Coronary artery (tissue), 2 donors: ENCODE data around the gene TRPC5OS.
A peak's percentile ranks its signal among the peaks of the same experiment; 100 is the strongest.

Experiments
- DNase-seq: peaks from one replicate; pipeline ENCODE4 v3.0.0-alpha.2; 2017; ENCODE audit warnings: low spot score
- H3K27ac ChIP-seq, 2 donors: fragments of 200-600 bp; sonication (generic); one replicate each; pipeline ENCODE4 v1.5.1; 2016 to 2019
- H3K4me3 ChIP-seq: fragments of 200-600 bp; sonication (generic); 2 replicates; pipeline ENCODE4 v1.5.1; 2016; ENCODE audit warnings: mild to moderate bottlenecking, moderate library complexity
- CTCF ChIP-seq: fragments of 200-600 bp; sonication (generic); IDR thresholded peaks from one replicate; pipeline ENCODE4 v1.5.1; 2019; ENCODE audit warnings: antibody characterized with exemption

Gene TRPC5OS

GRCh38 chrX:111869639-111870034, 6.3 kb upstream of the TRPC5OS start:
- no peak overlapping the region for H3K4me3 ChIP-seq
- no peak for DNase-seq
- no peak overlapping the region for H3K27ac ChIP-seq
- TF ChIP-seq CTCF: peak; percentile 30

- Histone ChIP-seq H3K27ac (no peak overlapping the region), H3K4me3 (no peak overlapping the region)
- DNase-seq: no peak
- TF ChIP-seq CTCF: no peak
Observed at GRCh38 chrX:111874241-111874640, 1.7 kb upstream of the TRPC5OS start.

GRCh38 chrX:111876646-111877045, 665 bp downstream of the TRPC5OS start:
- no peak for DNase-seq
- no peak overlapping the region for H3K4me3 ChIP-seq
- TF ChIP-seq CTCF: no peak
- no peak overlapping the region for H3K27ac ChIP-seq

GRCh38 chrX:111877681-111878080, 1.7 kb downstream of the TRPC5OS start:
- no peak overlapping the region for H3K4me3 ChIP-seq
- no peak for DNase-seq
- no peak for TF ChIP-seq CTCF
- H3K27ac ChIP-seq: no peak overlapping the region

GRCh38 chrX:111880735-111881134, 4.8 kb downstream of the TRPC5OS start:
- Histone ChIP-seq H3K27ac (no peak overlapping the region), H3K4me3 (no peak overlapping the region)
- no peak for TF ChIP-seq CTCF
- no peak for DNase-seq

- Histone ChIP-seq H3K4me3 (no peak overlapping the region), H3K27ac (no peak overlapping the region)
- TF ChIP-seq CTCF: no peak
- DNase-seq: no peak
Observed at GRCh38 chrX:111881715-111882114, 5.7 kb downstream of the TRPC5OS start.

GRCh38 chrX:111886678-111887077, 10.7 kb downstream of the TRPC5OS start:
- Histone ChIP-seq H3K27ac (no peak overlapping the region), H3K4me3 (no peak overlapping the region)
- no peak for TF ChIP-seq CTCF
- no peak for DNase-seq
